Measurements from ENCODE around the gene PRPH.

Gene PRPH

GRCh38 chr12:49323524-49324097, 28.7 kb downstream of the PRPH start:
- no peak for TF ChIP-seq CTCF (IDR thresholded peaks at IDR 0.05; ENCODE audit: low read length, missing control alignments)
- no peak for DNase-seq (ENCODE audit: low read depth)
- H3K4me3 ChIP-seq (replicated peaks; ENCODE audit: low read depth, low read length) = peak overlapping the region; percentile 78

- DNase-seq (ENCODE audit: low read depth) = no peak
- H3K4me3 ChIP-seq (replicated peaks; ENCODE audit: low read depth, low read length) = no peak overlapping the region
- TF ChIP-seq CTCF (IDR thresholded peaks at IDR 0.05; ENCODE audit: low read length, missing control alignments) = no peak
Measured at GRCh38 chr12:49325606-49326005, 30.7 kb downstream of the PRPH start.

- no peak overlapping the region for H3K4me3 ChIP-seq (replicated peaks; ENCODE audit: low read depth, low read length)
- TF ChIP-seq CTCF (IDR thresholded peaks at IDR 0.05; ENCODE audit: low read length, missing control alignments) = no peak
- no peak for DNase-seq (ENCODE audit: low read depth)
Measured at GRCh38 chr12:49327368-49327767, 32.4 kb downstream of the PRPH start.

- DNase-seq (ENCODE audit: low read depth) = no peak
- no peak for TF ChIP-seq CTCF (IDR thresholded peaks at IDR 0.05; ENCODE audit: low read length, missing control alignments)
- H3K4me3 ChIP-seq (replicated peaks; ENCODE audit: low read depth, low read length) = no peak overlapping the region
Measured at GRCh38 chr12:49327887-49328286, 32.9 kb downstream of the PRPH start.

GRCh38 chr12:49328816-49329215, 33.9 kb downstream of the PRPH start:
- no peak for TF ChIP-seq CTCF (IDR thresholded peaks at IDR 0.05; ENCODE audit: low read length, missing control alignments)
- H3K4me3 ChIP-seq (replicated peaks; ENCODE audit: low read depth, low read length) = no peak overlapping the region
- DNase-seq (ENCODE audit: low read depth) = no peak

GRCh38 chr12:49330032-49330619, 35.2 kb downstream of the PRPH start:
- DNase-seq (ENCODE audit: low read depth) = no peak
- no peak overlapping the region for H3K4me3 ChIP-seq (replicated peaks; ENCODE audit: low read depth, low read length)
- TF ChIP-seq CTCF (IDR thresholded peaks at IDR 0.05; ENCODE audit: low read length, missing control alignments) = no peak

All from fibroblast of pulmonary artery (primary cell).